Transverse colon (tissue), 4 donors: Measurements from ENCODE around the gene CNMD. TPM values are rescaled to one million over a fixed set of nuclear protein-coding genes. Genes with fewer than 3 reads are reported as not detected.

Experiments used
- DNase-seq: peaks from one replicate; pipeline ENCODE4 v3.0.0-alpha.2; 2019
- H3K27ac ChIP-seq, 4 donors: fragments of 200-600 bp; sonication (generic); 2 replicates each; pipeline ENCODE4 v1.5.1; 2016 to 2018; ENCODE audit warnings: inconsistent platforms in 4 of 4
- H3K27me3 ChIP-seq: fragments of 200-600 bp; sonication (generic); 2 replicates; pipeline ENCODE4 v1.5.1; 2017; ENCODE audit warnings: inconsistent platforms
- H3K36me3 ChIP-seq, 4 donors: fragments of 200-600 bp; sonication (generic); 2 replicates each; pipeline ENCODE4 v1.5.1; 2017 to 2019; ENCODE audit warnings: inconsistent platforms in 4 of 4
- H3K4me1 ChIP-seq, 4 donors: fragments of 200-600 bp; sonication (generic); 2 replicates each; pipeline ENCODE4 v1.5.1; 2017 to 2020; ENCODE audit warnings: inconsistent platforms in 4 of 4
- H3K4me3 ChIP-seq, 4 donors: fragments of 200-600 bp; sonication (generic); 1 replicate in 1 of 4; 2 replicates in 3 of 4; pipeline versions ENCODE4 v1.5.1 to v1.6.1; 2017 to 2019; ENCODE audit warnings: inconsistent platforms in 4 of 4
- H3K9me3 ChIP-seq, 2 donors: fragments of 200-600 bp; sonication (generic); 2 replicates each; pipeline ENCODE4 v1.5.1; 2017 to 2019; ENCODE audit warnings: inconsistent platforms in 2 of 2
- EP300 ChIP-seq: sonication (generic); formaldehyde crosslinking; IDR thresholded peaks from one replicate; pipeline ENCODE4 v1.6.1; 2017; ENCODE audit warnings: antibody characterized with exemption, low read depth
- POLR2A ChIP-seq: fragments of 450-650 bp; IDR thresholded peaks from one replicate; pipeline ENCODE4 v1.6.1; 2016; ENCODE audit warnings: antibody characterized with exemption, mild to moderate bottlenecking, moderate library complexity
- POLR2AphosphoS5 ChIP-seq, 3 donors: sonication (generic); formaldehyde crosslinking; IDR thresholded peaks; one replicate each; pipeline ENCODE4 v1.6.1; 2016; ENCODE audit warnings: antibody characterized with exemption in 3 of 3
- WGBS, 2 donors: methylation state at CpG; one replicate each; pipeline ENCODE4 v1.1.5; 2018; ENCODE audit warnings: low coverage in 1 of 2; 5-methylcytosine and 5-hydroxymethylcytosine counted together
- in situ Hi-C, 4 donors: fragments of 200-750 bp; cut with MboI; loops; one replicate each; pipeline versions ENCODE4 v1.15.0 to v1.15.1; 2017; ENCODE audit warnings: low sequenced_read_pairs in 3 of 4, low pct_ligation_motif_present in 1 of 4, low pct_unique_long_range_greater_than_20kb in 1 of 4
- intact Hi-C: fragments of 100-400 bp; cut with DNase I; formaldehyde crosslinking; loops from one replicate; pipeline ENCODE4 v1.15.1; 2023; ENCODE audit warnings: low total_unique reads
- total RNA-seq, 4 donors: library from RNA; depleted of rRNA; stranded (reverse); fragments of >200 nt; gene quantifications; one replicate each; pipeline ENCODE4 v1.1.0, GENCODE V29; 2016
- TF ChIP-seq, protein P1 (sequence below), 5 experiments: fragments of 200-600 bp in 3 of 5; fragments of 450-650 bp in 2 of 5; sonication (generic) in 3 of 5; IDR thresholded peaks; 1 replicate in 2 of 5; 2 replicates in 3 of 5; pipeline ENCODE4 v1.5.1; 2016 to 2017; ENCODE audit warnings: antibody characterized with exemption in 5 of 5, inconsistent platforms in 3 of 5, mild to moderate bottlenecking in 2 of 5, moderate library complexity in 1 of 5

Gene CNMD
- total RNA-seq, 4 donors from 2014 or later = not detected

DNA sequence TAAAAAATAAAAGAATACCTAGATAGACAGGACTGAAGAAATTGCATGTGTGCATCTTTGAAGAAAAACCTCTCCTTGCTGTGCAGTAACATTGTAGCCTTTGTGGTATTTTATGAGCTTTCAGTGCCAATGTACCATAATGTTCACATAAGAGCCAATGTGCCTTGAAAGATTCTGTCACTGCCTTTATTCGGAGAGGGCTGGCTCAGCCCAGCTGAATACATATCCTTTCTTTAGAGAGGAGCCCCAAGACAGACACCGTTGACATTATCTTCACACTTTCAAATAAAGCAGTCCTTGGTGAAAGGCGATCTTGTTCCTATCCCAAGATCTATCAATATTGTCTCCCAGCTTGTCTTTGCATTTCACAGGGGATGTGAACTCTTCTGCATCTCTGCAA lies 18.5 kb upstream of the CNMD start:
- WGBS, 2 donors = 80 to 100% methylated on average over 2 to 3 of the region's 3 CpGs
- intact Hi-C loops = loop anchor here (2.0 kb wide), 1 partner anchor 21 kb away; no protein-coding TSS in a partner anchor

DNA sequence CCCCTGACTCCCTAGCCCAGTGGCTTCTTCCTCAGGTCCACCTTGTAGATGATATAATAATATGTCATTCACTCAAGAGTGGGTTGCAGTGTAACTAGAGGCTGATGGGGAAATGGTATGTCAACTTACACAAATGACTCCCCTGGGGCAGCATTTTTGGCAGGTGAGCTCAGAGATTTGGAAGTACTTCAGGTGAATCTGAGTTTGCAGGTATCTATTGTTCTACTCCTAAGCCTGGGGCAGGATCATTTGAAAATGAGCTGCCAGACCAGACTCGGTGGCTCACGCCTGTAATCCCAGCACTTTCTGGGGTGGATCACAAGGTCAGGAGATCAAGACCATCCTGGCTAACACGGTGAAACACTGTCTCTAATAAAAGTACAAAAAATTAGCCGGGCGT lies 11.6 kb upstream of the CNMD start:
- Histone ChIP-seq H3K9me3 (no peaks in the 10 kb centered on the region), H3K4me1 (no peaks in the 10 kb centered on the region)

More for the DNA sequence above, 18.5 kb upstream of the CNMD start:
- Histone ChIP-seq H3K36me3 (no peaks in the 10 kb centered on the region), H3K9me3 (no peaks in the 10 kb centered on the region), H3K27ac (no peak overlapping the region), H3K4me1 (no peaks in the 10 kb centered on the region), H3K4me3 (no peak overlapping the region), H3K27me3 (no peaks in the 10 kb centered on the region)
- in situ Hi-C loops = no loop called here
- no peak for DNase-seq
- no peak for TF ChIP-seq POLR2AphosphoS5 (IDR thresholded peaks at IDR 0.05)
- TF ChIP-seq, protein P1, sequence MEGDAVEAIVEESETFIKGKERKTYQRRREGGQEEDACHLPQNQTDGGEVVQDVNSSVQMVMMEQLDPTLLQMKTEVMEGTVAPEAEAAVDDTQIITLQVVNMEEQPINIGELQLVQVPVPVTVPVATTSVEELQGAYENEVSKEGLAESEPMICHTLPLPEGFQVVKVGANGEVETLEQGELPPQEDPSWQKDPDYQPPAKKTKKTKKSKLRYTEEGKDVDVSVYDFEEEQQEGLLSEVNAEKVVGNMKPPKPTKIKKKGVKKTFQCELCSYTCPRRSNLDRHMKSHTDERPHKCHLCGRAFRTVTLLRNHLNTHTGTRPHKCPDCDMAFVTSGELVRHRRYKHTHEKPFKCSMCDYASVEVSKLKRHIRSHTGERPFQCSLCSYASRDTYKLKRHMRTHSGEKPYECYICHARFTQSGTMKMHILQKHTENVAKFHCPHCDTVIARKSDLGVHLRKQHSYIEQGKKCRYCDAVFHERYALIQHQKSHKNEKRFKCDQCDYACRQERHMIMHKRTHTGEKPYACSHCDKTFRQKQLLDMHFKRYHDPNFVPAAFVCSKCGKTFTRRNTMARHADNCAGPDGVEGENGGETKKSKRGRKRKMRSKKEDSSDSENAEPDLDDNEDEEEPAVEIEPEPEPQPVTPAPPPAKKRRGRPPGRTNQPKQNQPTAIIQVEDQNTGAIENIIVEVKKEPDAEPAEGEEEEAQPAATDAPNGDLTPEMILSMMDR (IDR thresholded peaks at IDR 0.05) = no peak

DNA sequence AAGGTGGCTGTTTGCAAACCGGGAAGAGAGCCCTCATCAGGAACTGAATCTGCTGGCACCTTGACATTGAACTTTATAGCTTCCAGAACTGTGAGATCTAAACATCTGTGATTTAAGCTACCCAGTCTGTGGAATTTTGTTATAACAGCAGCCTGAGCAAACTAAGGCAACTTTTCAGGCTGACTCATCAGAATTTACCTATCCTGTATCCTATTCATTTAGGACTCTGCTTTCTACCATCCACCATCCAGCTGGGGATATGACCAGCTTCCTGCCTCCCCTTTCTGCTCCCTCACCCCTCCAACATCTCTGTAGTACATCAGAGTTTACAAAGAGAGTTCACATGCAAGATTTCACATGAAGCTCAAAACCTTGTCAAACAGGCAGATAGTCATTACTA lies 11.1 kb upstream of the CNMD start:
- Histone ChIP-seq H3K4me3 (no peak overlapping the region), H3K27ac (no peak overlapping the region), H3K4me1 (no peaks in the 10 kb centered on the region), H3K9me3 (no peaks in the 10 kb centered on the region), H3K27me3 (no peaks in the 10 kb centered on the region), H3K36me3 (no peaks in the 10 kb centered on the region)
- no peak for TF ChIP-seq POLR2A
- TF ChIP-seq, protein P1 (IDR thresholded peaks at IDR 0.05) = no peak
- no peak for TF ChIP-seq EP300
- TF ChIP-seq POLR2AphosphoS5 (IDR thresholded peaks at IDR 0.05) = no peak
- intact Hi-C loops = no loop called here
- no peak for DNase-seq
- 69% methylated on average over 1 of the region's 1 CpG; no CpG with 5 or more reads in 1 of the 2 donors for WGBS, 2 donors
- in situ Hi-C loops = no loop called here

More for the DNA sequence above, 11.6 kb upstream of the CNMD start:
- no peak for DNase-seq
- Histone ChIP-seq H3K4me3 (no peak overlapping the region), H3K27ac (no peak overlapping the region), H3K36me3 (no peaks in the 10 kb centered on the region), H3K27me3 (no peaks in the 10 kb centered on the region)
- in situ Hi-C loops (no loop called here), intact Hi-C loops (no loop called here)
- WGBS, 2 donors = 80% methylated on average over 5 of the region's 5 CpGs; no CpG with 5 or more reads in 1 of the 2 donors
- TF ChIP-seq EP300 (no peak), POLR2A (no peak), POLR2AphosphoS5 (IDR thresholded peaks at IDR 0.05) (no peak)
- TF ChIP-seq, protein P1 (IDR thresholded peaks at IDR 0.05) = no peak

DNA sequence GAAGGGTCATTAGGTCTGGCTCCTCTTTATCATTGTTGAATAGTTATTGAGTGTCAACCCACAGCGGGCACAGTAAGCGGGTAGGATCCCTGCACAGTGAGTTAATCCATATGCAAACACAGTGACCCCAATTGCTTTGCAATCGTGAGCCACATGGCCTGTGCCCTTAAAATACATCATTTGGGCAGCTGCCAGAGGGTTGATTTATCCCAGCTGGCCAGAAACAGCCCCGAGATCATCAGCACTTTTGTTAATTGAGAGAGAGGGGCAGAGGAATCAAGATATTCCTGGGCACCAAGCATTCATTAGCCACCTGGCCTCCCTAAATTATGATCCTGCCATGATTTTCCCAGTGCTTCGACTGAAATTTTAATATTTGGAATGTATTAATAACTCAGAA lies 9.8 kb upstream of the CNMD start:
- H3K4me1 ChIP-seq = no peaks in the 10 kb centered on the region
- no peak overlapping the region for H3K4me3 ChIP-seq
- H3K27ac ChIP-seq = no peak overlapping the region
- H3K9me3 ChIP-seq = no peaks in the 10 kb centered on the region
- DNase-seq = no peak
- TF ChIP-seq POLR2A = no peak
- TF ChIP-seq, protein P1 (IDR thresholded peaks at IDR 0.05) = no peak
- no peak for TF ChIP-seq POLR2AphosphoS5 (IDR thresholded peaks at IDR 0.05)
- TF ChIP-seq EP300 = no peak
- in situ Hi-C loops = no loop called here
- intact Hi-C loops = no loop called here
- WGBS, 2 donors = 44 to 56% methylated on average over 3 to 5 of the region's 5 CpGs
- H3K27me3 ChIP-seq = no peaks in the 10 kb centered on the region
- H3K36me3 ChIP-seq = no peaks in the 10 kb centered on the region
